ENCODE results near the gene EFHC1.

The EFHC1 gene

DNA sequence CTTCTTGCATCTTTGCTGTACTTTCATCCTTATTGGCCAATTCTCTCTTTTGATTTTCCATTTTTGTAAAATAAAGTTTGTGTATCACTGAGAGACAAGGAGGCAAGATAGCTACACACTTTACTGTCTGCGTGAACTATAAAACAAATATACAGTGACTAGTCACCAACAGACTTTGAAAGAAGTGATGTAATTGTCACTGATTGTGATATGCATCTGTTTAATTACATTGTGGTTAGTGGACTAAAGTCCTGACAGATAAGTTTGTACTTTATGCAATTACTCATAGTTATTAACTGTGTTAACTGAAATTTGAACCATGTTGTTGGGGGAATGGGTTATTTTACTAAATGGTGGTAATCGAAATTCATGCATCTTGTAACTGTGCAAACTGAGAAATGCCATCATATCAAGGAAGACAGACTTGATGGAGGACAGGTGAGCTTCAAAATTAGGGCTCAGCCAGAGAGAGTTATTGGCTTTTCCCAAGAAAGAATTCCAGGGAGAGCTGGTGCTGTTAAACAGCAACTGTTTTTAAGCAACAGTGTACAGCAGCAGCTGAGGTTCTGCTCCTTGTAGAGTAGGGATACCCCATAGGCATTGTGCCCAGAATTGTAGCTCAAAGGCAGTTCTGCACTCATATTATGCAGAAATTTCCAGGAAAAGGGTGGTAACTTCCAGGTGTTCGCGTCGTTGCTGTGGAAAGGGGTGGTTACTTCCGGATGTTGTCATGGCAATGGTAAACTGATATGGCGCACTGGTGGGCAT lies 62.9 kb downstream of the EFHC1 start:
- no peak overlapping the region for H2AFZ ChIP-seq (ENCODE audit: low read depth, low read length, severe bottlenecking)
- H4K20me1 ChIP-seq (ENCODE audit: low read depth, low read length), result no peaks in the 10 kb centered on the region
- H3K4me3 ChIP-seq (ENCODE audit: insufficient read depth, low read length, poor library complexity, severe bottlenecking), result no peak overlapping the region
- no peaks in the 10 kb centered on the region for H3K79me2 ChIP-seq (ENCODE audit: insufficient read depth, low read length)
- H3K9me2 ChIP-seq (replicated peaks; ENCODE audit: insufficient read depth, low read length), result no peaks in the 10 kb centered on the region
- TF ChIP-seq CTCF (IDR thresholded peaks at IDR 0.05; ENCODE audit: insufficient read depth, low read length, poor library complexity, severe bottlenecking) (no peak), EZH2phosphoT487 (conservative IDR thresholded peaks at IDR 0.05; ENCODE audit: low read length) (no peak)
- H3K4me2 ChIP-seq (ENCODE audit: low read depth, low read length, poor library complexity, severe bottlenecking), result no peak overlapping the region
- H3K9ac ChIP-seq (ENCODE audit: low read length), result no peak overlapping the region
- H3K27me3 ChIP-seq (ENCODE audit: low read length), result no peaks in the 10 kb centered on the region
- H3F3A ChIP-seq (ENCODE audit: insufficient read depth), result no peaks in the 10 kb centered on the region
- H3K36me3 ChIP-seq (ENCODE audit: low read length), result no peaks in the 10 kb centered on the region
- H3K27ac ChIP-seq (ENCODE audit: low read depth, low read length), result no peak overlapping the region
- H3K9me3 ChIP-seq (ENCODE audit: insufficient read depth, low read length), result no peaks in the 10 kb centered on the region

DNA sequence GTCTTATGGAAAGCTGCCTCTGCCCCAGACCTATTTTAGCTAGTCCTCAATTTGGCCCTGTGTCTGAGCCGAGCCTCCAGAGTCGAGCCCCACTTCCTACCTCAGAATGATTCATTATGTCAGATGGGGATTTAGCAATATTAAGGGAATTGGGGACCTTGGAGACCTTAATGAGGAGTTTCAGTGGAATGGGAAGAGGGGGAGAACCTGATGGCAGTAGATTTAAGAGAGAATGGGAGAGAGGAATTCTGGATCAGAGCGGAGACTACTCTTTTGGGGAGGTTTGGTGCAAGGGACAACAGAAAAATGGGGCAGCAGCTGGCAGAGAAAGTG lies 63.5 kb downstream of the EFHC1 start:
- Histone ChIP-seq H3K4me3 (ENCODE audit: insufficient read depth, low read length, poor library complexity, severe bottlenecking) (no peak overlapping the region), H3K36me3 (ENCODE audit: low read length) (no peaks in the 10 kb centered on the region), H3K9ac (ENCODE audit: low read length) (no peak overlapping the region), H3K4me2 (ENCODE audit: low read depth, low read length, poor library complexity, severe bottlenecking) (no peak overlapping the region), H3K27me3 (ENCODE audit: low read length) (no peaks in the 10 kb centered on the region), H4K20me1 (ENCODE audit: low read depth, low read length) (no peaks in the 10 kb centered on the region), H2AFZ (ENCODE audit: low read depth, low read length, severe bottlenecking) (no peak overlapping the region), H3K27ac (ENCODE audit: low read depth, low read length) (no peak overlapping the region), H3K9me2 (replicated peaks; ENCODE audit: insufficient read depth, low read length) (no peaks in the 10 kb centered on the region), H3K79me2 (ENCODE audit: insufficient read depth, low read length) (no peaks in the 10 kb centered on the region), H3F3A (ENCODE audit: insufficient read depth) (no peaks in the 10 kb centered on the region), H3K9me3 (ENCODE audit: insufficient read depth, low read length) (no peaks in the 10 kb centered on the region)
- TF ChIP-seq EZH2phosphoT487 (conservative IDR thresholded peaks at IDR 0.05; ENCODE audit: low read length), result no peak
- TF ChIP-seq CTCF (IDR thresholded peaks at IDR 0.05; ENCODE audit: insufficient read depth, low read length, poor library complexity, severe bottlenecking), result no peak

GRCh38 chr6:52489881-52490280 lies 69.7 kb downstream of the EFHC1 start:
- Histone ChIP-seq H3K27me3 (ENCODE audit: low read length) (no peaks in the 10 kb centered on the region), H3K9me2 (replicated peaks; ENCODE audit: insufficient read depth, low read length) (no peaks in the 10 kb centered on the region), H3K36me3 (ENCODE audit: low read length) (no peaks in the 10 kb centered on the region), H4K20me1 (ENCODE audit: low read depth, low read length) (no peaks in the 10 kb centered on the region), H3K4me3 (ENCODE audit: insufficient read depth, low read length, poor library complexity, severe bottlenecking) (no peak overlapping the region), H3F3A (ENCODE audit: insufficient read depth) (no peaks in the 10 kb centered on the region), H3K4me2 (ENCODE audit: low read depth, low read length, poor library complexity, severe bottlenecking) (no peak overlapping the region), H3K9me3 (ENCODE audit: insufficient read depth, low read length) (no peaks in the 10 kb centered on the region), H3K79me2 (ENCODE audit: insufficient read depth, low read length) (no peaks in the 10 kb centered on the region), H3K27ac (ENCODE audit: low read depth, low read length) (no peak overlapping the region), H2AFZ (ENCODE audit: low read depth, low read length, severe bottlenecking) (no peak overlapping the region), H3K9ac (ENCODE audit: low read length) (no peak overlapping the region)
- TF ChIP-seq CTCF (IDR thresholded peaks at IDR 0.05; ENCODE audit: insufficient read depth, low read length, poor library complexity, severe bottlenecking), result no peak
